Suprapubic skin (tissue), 4 donors: Measurements from ENCODE around the gene DENND11. TPM values are rescaled to one million over a fixed set of nuclear protein-coding genes. Genes with fewer than 3 reads are reported as not detected.
A peak's percentile ranks its signal among the peaks of the same experiment; 100 is the strongest.

Experiments used
- DNase-seq, 2 donors: peaks; one replicate each; pipeline ENCODE4 v3.0.0-alpha.2; 2019; ENCODE audit warnings: low spot score in 2 of 2
- H3K27ac ChIP-seq: fragments of 200-600 bp; sonication (generic); one replicate; pipeline ENCODE4 v1.5.1; 2019
- H3K27me3 ChIP-seq: fragments of 200-600 bp; sonication (generic); one replicate; pipeline ENCODE4 v1.5.1; 2019
- H3K36me3 ChIP-seq: fragments of 200-600 bp; sonication (generic); one replicate; pipeline ENCODE4 v1.5.1; 2019
- H3K4me1 ChIP-seq: fragments of 200-600 bp; sonication (generic); one replicate; pipeline ENCODE4 v1.5.1; 2019
- H3K4me3 ChIP-seq: fragments of 200-600 bp; sonication (generic); one replicate; pipeline ENCODE4 v1.5.1; 2019; ENCODE audit warnings: mild to moderate bottlenecking
- H3K9me3 ChIP-seq: fragments of 200-600 bp; sonication (generic); one replicate; pipeline ENCODE4 v1.5.1; 2019
- CTCF ChIP-seq, 2 donors: fragments of 200-600 bp in 1 of 2; fragments of 450-650 bp in 1 of 2; sonication (generic) in 1 of 2; IDR thresholded peaks; one replicate each; pipeline ENCODE4 v1.5.1; 2016 to 2019; ENCODE audit warnings: antibody characterized with exemption in 2 of 2, mild to moderate bottlenecking in 1 of 2, moderate library complexity in 1 of 2
- EP300 ChIP-seq: sonication (generic); formaldehyde crosslinking; IDR thresholded peaks from one replicate; pipeline ENCODE4 v1.6.1; 2017; ENCODE audit warnings: antibody characterized with exemption
- POLR2A ChIP-seq, 2 donors: fragments of 450-650 bp; IDR thresholded peaks; one replicate each; pipeline ENCODE4 v1.6.1; 2017; ENCODE audit warnings: antibody characterized with exemption in 2 of 2, mild to moderate bottlenecking in 2 of 2, moderate library complexity in 2 of 2
- POLR2AphosphoS5 ChIP-seq, 3 donors: sonication (generic); formaldehyde crosslinking; IDR thresholded peaks; one replicate each; pipeline ENCODE4 v1.6.1; 2017; ENCODE audit warnings: antibody characterized with exemption in 3 of 3
- WGBS: methylation state at CpG from one replicate; pipeline ENCODE4 v1.1.5; 2018; 5-methylcytosine and 5-hydroxymethylcytosine counted together
- total RNA-seq, 4 donors: library from RNA; depleted of rRNA; stranded (reverse); fragments of >200 nt; gene quantifications; one replicate each; pipeline ENCODE4 v1.1.0, GENCODE V29; 2016

Gene DENND11
- total RNA-seq, 4 donors from 2014 or later = 12.5 to 45.2 (median 17.9) TPM

- no peak overlapping the region for H3K27ac ChIP-seq
- no peak for DNase-seq
- 88% methylated on average over 27 of the region's 27 CpGs for WGBS
Measured at GRCh38 chr7:141685285-141686023, 16.5 kb downstream of the DENND11 start.

GRCh38 chr7:141679014-141679413 is 23.0 kb downstream of the DENND11 start:
- Histone ChIP-seq H3K36me3 (peaks cover 16% of the 10 kb centered on the region), H3K4me3 (no peak overlapping the region), H3K4me1 (peaks cover 5% of the 10 kb centered on the region), H3K27ac (no peak overlapping the region), H3K9me3 (no peaks in the 10 kb centered on the region), H3K27me3 (no peaks in the 10 kb centered on the region)
- TF ChIP-seq EP300 (no peak), POLR2AphosphoS5 (IDR thresholded peaks at IDR 0.05) (no peak), POLR2A (IDR thresholded peaks at IDR 0.05) (no peak), CTCF (IDR thresholded peaks at IDR 0.05) (no peak)
- no peak for DNase-seq

More at GRCh38 chr7:141685285-141686023, 16.5 kb downstream of the DENND11 start:
- TF ChIP-seq EP300 (no peak), POLR2AphosphoS5 (IDR thresholded peaks at IDR 0.05) (no peak), CTCF (IDR thresholded peaks at IDR 0.05) (no peak), POLR2A (IDR thresholded peaks at IDR 0.05) (no peak)
- no peaks in the 10 kb centered on the region for H3K9me3 ChIP-seq
- no peaks in the 10 kb centered on the region for H3K27me3 ChIP-seq
- H3K4me1 ChIP-seq = no peaks in the 10 kb centered on the region
- H3K36me3 ChIP-seq = peaks cover 20% of the 10 kb centered on the region
- H3K4me3 ChIP-seq = no peak overlapping the region

GRCh38 chr7:141676618-141677017 is 25.3 kb downstream of the DENND11 start:
- 65% methylated on average over 3 of the region's 3 CpGs for WGBS
- Histone ChIP-seq H3K4me3 (no peak overlapping the region), H3K9me3 (no peaks in the 10 kb centered on the region), H3K36me3 (peaks cover 9% of the 10 kb centered on the region), H3K27me3 (no peaks in the 10 kb centered on the region), H3K4me1 (peaks cover 5% of the 10 kb centered on the region), H3K27ac (no peak overlapping the region)
- TF ChIP-seq POLR2AphosphoS5 (IDR thresholded peaks at IDR 0.05) (no peak), EP300 (no peak)
- DNase-seq = no peak

DNA sequence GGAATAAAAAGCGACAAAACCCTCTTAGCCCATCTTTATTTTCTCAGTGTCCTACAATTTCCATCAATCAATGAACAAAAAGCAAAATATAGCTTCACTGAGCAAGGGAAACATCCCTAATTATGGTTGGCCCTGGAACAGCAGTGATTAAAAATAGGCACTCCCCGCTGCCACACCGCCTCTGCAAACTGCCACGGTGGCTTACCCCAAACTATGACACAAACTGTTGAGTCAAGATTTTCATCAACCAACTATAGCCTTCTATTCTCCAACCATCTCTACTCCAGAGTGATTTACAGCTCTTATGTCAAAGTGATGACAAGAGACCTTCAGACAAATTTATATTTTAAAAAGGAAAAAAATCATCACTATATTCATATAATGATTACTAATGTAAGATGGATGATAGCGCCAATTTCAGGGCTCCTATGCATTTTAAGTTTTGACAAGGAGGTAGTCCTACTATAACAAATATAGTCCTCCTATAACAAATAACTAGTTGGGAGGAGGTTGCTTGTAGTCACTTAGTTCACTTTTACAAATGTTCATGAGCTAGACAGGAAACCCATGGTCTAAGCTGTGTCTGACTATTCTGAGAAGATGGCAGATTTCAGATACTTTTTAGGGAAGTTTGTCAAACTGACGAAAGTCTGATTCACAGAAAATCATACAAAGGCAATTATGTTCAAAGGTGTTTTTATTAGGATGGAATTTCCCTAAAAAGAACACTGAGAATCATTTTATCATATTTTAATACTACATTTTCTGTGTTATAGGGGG is 26.3 kb downstream of the DENND11 start:
- Histone ChIP-seq H3K27me3 (no peaks in the 10 kb centered on the region), H3K4me1 (peaks cover 5% of the 10 kb centered on the region), H3K4me3 (no peak overlapping the region), H3K27ac (no peak overlapping the region), H3K36me3 (peaks cover 10% of the 10 kb centered on the region), H3K9me3 (no peaks in the 10 kb centered on the region)
- no peak for TF ChIP-seq CTCF (IDR thresholded peaks at IDR 0.05)
- TF ChIP-seq POLR2AphosphoS5 (IDR thresholded peaks at IDR 0.05) = no peak
- no peak for TF ChIP-seq EP300
- no peak for TF ChIP-seq POLR2A (IDR thresholded peaks at IDR 0.05)
- WGBS = 73% methylated on average over 6 of the region's 6 CpGs
- no peak for DNase-seq

GRCh38 chr7:141674702-141675101 is 27.3 kb downstream of the DENND11 start:
- peaks cover 9% of the 10 kb centered on the region for H3K36me3 ChIP-seq
- H3K4me1 ChIP-seq = peaks cover 5% of the 10 kb centered on the region

More at GRCh38 chr7:141674702-141675101, 27.3 kb downstream of the DENND11 start:
- Histone ChIP-seq H3K27ac (peak overlapping the region; percentile 25), H3K4me3 (no peak overlapping the region), H3K9me3 (no peaks in the 10 kb centered on the region), H3K27me3 (no peaks in the 10 kb centered on the region)
- WGBS = 73% methylated on average over 4 of the region's 4 CpGs
- TF ChIP-seq POLR2A (IDR thresholded peaks at IDR 0.05) = no peak
- TF ChIP-seq CTCF (IDR thresholded peaks at IDR 0.05) = peak in 1 of 2 donors; percentile 26
- DNase-seq = no peak
